ENCODE measurements around the gene ZNF682. TPM values are rescaled to one million over a fixed set of nuclear protein-coding genes. Genes with fewer than 3 reads are reported as not detected.
"Not testable (repeated sequence)": the region's sequence is repeated elsewhere in the genome, so short reads cannot be mapped to it uniquely, and the experiment has no call there.

ZNF682 gene
- total and polyA plus RNA-seq, 2 of the 13 experiments (the other 11 are each of a cell fraction or from before 2014, with no cell fraction given): 2.0 to 7.2 TPM

- TF ChIP-seq ZNF710 (CRISPR knock-in tag; IDR thresholded peaks at IDR 0.05; ENCODE audit: borderline replicate concordance): no peak
- no peak for TF ChIP-seq ZNF639 (CRISPR knock-in tag; conservative IDR thresholded peaks at IDR 0.05)
Observed at GRCh38 chr19:20060282-20060681, 21.0 kb upstream of the ZNF682 start (continued).

GRCh38 chr19:20058738-20059137 is 19.4 kb upstream of the ZNF682 start:
- CTCF ChIA-PET (ENCODE audit: low intra/inter-chr PET ratio, low total read pairs); POLR2A ChIA-PET; ATAC-seq; H4K20me1 ChIP-seq (ENCODE audit: insufficient read depth, low read length); H2AFZ ChIP-seq (ENCODE audit: low read length); BruUV-seq (replicated peaks); intact Hi-C loops (cut with micrococcal nuclease; ENCODE audit: unreplicated experiment); in situ Hi-C loops (cut with HindIII; ENCODE audit: extremely low pct_ligation_motif_present, low pct_unique_long_range_greater_than_20kb); H3K4me2 ChIP-seq (ENCODE audit: low read depth, low read length); H3K36me3 ChIP-seq (replicated peaks in 1 of 2; ENCODE audit: control insufficient read depth in 1 of 2, insufficient read depth in 2 of 2, low read length in 2 of 2); FAIRE-seq; H3K27me3 ChIP-seq (ENCODE audit: control insufficient read depth in 1 of 2, insufficient read depth in 2 of 2, low read length in 2 of 2); H3K9ac ChIP-seq (ENCODE audit: insufficient read depth, low read depth, low read length); H3K4me3 ChIP-seq (replicated peaks in 1 of 3; ENCODE audit: insufficient read depth in 1 of 3, low read depth in 2 of 3, low read length in 3 of 3); H3K79me2 ChIP-seq (ENCODE audit: insufficient read depth, low read length); H3K27ac ChIP-seq (ENCODE audit: extremely low read length, insufficient read depth, low read length); DNase-seq (ENCODE audit: low spot score); H3K4me1 ChIP-seq (ENCODE audit: insufficient read depth, low read length): not testable (repeated sequence)
- peaks cover 24% of the 10 kb centered on the region; the same call in 1 of the 2 replicates for H3K9me3 ChIP-seq (ENCODE audit: low read length)

All from HepG2 (cell line).